ENCODE data around the gene TIAM1.

DNA sequence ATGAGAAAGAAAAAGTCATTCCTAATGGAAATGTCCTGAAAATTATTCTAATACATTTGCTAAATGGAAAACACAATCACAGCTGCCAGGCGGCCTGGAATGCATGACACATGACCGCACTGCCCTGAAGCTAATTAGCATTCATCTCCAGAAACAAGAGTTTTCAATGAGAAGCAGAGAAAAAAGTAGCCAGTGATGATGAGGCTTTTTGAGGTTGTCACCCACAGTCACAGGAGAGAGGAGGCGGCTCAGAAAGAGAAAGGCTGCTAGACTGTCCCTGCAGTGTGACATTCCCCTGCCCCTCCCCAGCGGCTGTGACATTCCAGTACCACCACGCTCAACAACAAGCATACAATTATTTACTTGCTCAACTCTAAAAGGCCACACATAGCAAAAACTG lies 182.9 kb downstream of the TIAM1 start:
- TF ChIP-seq, protein P1, sequence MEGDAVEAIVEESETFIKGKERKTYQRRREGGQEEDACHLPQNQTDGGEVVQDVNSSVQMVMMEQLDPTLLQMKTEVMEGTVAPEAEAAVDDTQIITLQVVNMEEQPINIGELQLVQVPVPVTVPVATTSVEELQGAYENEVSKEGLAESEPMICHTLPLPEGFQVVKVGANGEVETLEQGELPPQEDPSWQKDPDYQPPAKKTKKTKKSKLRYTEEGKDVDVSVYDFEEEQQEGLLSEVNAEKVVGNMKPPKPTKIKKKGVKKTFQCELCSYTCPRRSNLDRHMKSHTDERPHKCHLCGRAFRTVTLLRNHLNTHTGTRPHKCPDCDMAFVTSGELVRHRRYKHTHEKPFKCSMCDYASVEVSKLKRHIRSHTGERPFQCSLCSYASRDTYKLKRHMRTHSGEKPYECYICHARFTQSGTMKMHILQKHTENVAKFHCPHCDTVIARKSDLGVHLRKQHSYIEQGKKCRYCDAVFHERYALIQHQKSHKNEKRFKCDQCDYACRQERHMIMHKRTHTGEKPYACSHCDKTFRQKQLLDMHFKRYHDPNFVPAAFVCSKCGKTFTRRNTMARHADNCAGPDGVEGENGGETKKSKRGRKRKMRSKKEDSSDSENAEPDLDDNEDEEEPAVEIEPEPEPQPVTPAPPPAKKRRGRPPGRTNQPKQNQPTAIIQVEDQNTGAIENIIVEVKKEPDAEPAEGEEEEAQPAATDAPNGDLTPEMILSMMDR (IDR thresholded peaks at IDR 0.05), result no peak
- TF ChIP-seq, protein P2, sequence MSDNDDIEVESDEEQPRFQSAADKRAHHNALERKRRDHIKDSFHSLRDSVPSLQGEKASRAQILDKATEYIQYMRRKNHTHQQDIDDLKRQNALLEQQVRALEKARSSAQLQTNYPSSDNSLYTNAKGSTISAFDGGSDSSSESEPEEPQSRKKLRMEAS (CRISPR knock-in tag; IDR thresholded peaks at IDR 0.05), result no peak
- TF ChIP-seq SOX15 (CRISPR knock-in tag; IDR thresholded peaks at IDR 0.05) (no peak), SMAD4 (CRISPR knock-in tag; IDR thresholded peaks at IDR 0.05) (no peak), ZNF121 (CRISPR knock-in tag; IDR thresholded peaks at IDR 0.05) (no peak), ETV6 (CRISPR knock-in tag; IDR thresholded peaks at IDR 0.05) (no peak), NFYB (CRISPR knock-in tag; conservative IDR thresholded peaks at IDR 0.05; ENCODE audit: low read depth) (no peak)
- TF ChIP-seq, protein P3, sequence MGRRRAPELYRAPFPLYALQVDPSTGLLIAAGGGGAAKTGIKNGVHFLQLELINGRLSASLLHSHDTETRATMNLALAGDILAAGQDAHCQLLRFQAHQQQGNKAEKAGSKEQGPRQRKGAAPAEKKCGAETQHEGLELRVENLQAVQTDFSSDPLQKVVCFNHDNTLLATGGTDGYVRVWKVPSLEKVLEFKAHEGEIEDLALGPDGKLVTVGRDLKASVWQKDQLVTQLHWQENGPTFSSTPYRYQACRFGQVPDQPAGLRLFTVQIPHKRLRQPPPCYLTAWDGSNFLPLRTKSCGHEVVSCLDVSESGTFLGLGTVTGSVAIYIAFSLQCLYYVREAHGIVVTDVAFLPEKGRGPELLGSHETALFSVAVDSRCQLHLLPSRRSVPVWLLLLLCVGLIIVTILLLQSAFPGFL (CRISPR knock-in tag; IDR thresholded peaks at IDR 0.05; ENCODE audit: borderline replicate concordance), result no peak
- TF ChIP-seq, protein P4, sequence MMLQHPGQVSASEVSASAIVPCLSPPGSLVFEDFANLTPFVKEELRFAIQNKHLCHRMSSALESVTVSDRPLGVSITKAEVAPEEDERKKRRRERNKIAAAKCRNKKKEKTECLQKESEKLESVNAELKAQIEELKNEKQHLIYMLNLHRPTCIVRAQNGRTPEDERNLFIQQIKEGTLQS (CRISPR knock-in tag; conservative IDR thresholded peaks at IDR 0.05), result no peak
- TF ChIP-seq, protein P5, sequence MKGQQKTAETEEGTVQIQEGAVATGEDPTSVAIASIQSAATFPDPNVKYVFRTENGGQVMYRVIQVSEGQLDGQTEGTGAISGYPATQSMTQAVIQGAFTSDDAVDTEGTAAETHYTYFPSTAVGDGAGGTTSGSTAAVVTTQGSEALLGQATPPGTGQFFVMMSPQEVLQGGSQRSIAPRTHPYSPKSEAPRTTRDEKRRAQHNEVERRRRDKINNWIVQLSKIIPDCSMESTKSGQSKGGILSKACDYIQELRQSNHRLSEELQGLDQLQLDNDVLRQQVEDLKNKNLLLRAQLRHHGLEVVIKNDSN (CRISPR knock-in tag; IDR thresholded peaks at IDR 0.05), result no peak
- TF ChIP-seq, protein P6, sequence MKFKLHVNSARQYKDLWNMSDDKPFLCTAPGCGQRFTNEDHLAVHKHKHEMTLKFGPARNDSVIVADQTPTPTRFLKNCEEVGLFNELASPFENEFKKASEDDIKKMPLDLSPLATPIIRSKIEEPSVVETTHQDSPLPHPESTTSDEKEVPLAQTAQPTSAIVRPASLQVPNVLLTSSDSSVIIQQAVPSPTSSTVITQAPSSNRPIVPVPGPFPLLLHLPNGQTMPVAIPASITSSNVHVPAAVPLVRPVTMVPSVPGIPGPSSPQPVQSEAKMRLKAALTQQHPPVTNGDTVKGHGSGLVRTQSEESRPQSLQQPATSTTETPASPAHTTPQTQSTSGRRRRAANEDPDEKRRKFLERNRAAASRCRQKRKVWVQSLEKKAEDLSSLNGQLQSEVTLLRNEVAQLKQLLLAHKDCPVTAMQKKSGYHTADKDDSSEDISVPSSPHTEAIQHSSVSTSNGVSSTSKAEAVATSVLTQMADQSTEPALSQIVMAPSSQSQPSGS (CRISPR knock-in tag; IDR thresholded peaks at IDR 0.05; ENCODE audit: borderline replicate concordance, low read depth), result no peak

Measured in WTC11 (cell line).